22Rv1 (cell line): ENCODE data around the gene NQO2.

Source experiments
- H3K27ac ChIP-seq: fragments of 450-650 bp; 2 replicates; pipeline ENCODE4 v1.5.1; 2017
- CTCF ChIP-seq: fragments of 450-650 bp; IDR thresholded peaks from 2 replicates; pipeline ENCODE4 v1.5.1; 2017; ENCODE audit warnings: mild to moderate bottlenecking
- ZFX ChIP-seq: fragments of 450-650 bp; IDR thresholded peaks from 2 replicates; pipeline ENCODE4 v1.6.1; 2017; ENCODE audit warnings: antibody characterized with exemption, borderline replicate concordance

The NQO2 gene

GRCh38 chr6:3013486-3013885 is 13.8 kb downstream of the NQO2 start:
- no peak overlapping the region for H3K27ac ChIP-seq
- no peak for TF ChIP-seq ZFX
- no peak for TF ChIP-seq CTCF

- no peak for TF ChIP-seq ZFX
- no peak for TF ChIP-seq CTCF
- H3K27ac ChIP-seq = no peak overlapping the region
These were observed 14.4 kb downstream of the NQO2 start for GRCh38 chr6:3013901-3014674.

GRCh38 chr6:3014675-3015066 is 15.0 kb downstream of the NQO2 start:
- TF ChIP-seq ZFX (no peak), CTCF (no peak)

GRCh38 chr6:3015144-3015543 is 15.4 kb downstream of the NQO2 start:
- TF ChIP-seq ZFX (no peak), CTCF (no peak)
- no peak overlapping the region for H3K27ac ChIP-seq

More at GRCh38 chr6:3014675-3015066, 15.0 kb downstream of the NQO2 start:
- no peak overlapping the region for H3K27ac ChIP-seq

GRCh38 chr6:3016473-3017280 is 17.0 kb downstream of the NQO2 start:
- TF ChIP-seq CTCF (no peak), ZFX (no peak)
- H3K27ac ChIP-seq = no peak overlapping the region

GRCh38 chr6:3017304-3017703 is 17.6 kb downstream of the NQO2 start:
- no peak overlapping the region for H3K27ac ChIP-seq
- TF ChIP-seq CTCF (no peak), ZFX (no peak)

- H3K27ac ChIP-seq = no peak overlapping the region
- TF ChIP-seq ZFX (no peak), CTCF (no peak)
These were observed 19.4 kb downstream of the NQO2 start for GRCh38 chr6:3019065-3019464.
